GM21447 (cell line): Measurements from ENCODE around the gene PNPLA4.

Experiments
- ATAC-seq: cut with Tn5 transposase; IDR thresholded peaks from one replicate; pipeline ENCODE4 v1.9.1; 2021; ENCODE audit not compliant: unreplicated experiment

Gene PNPLA4

GRCh38 chrX:7876957-7877356 is 50.3 kb downstream of the PNPLA4 start:
- ATAC-seq: no peak

- no peak for ATAC-seq
These were observed 55.2 kb downstream of the PNPLA4 start for GRCh38 chrX:7872042-7872441.

GRCh38 chrX:7852166-7852565 is 75.0 kb downstream of the PNPLA4 start:
- ATAC-seq: no peak
